ENCODE measurements around the gene DCLK1.

GRCh38 chr13:35724446-35724845, 406.7 kb downstream of the DCLK1 start:
- TF ChIP-seq CTCF (IDR thresholded peaks at IDR 0.05) (no peak), POLR2A (IDR thresholded peaks at IDR 0.05) (no peak), EP300 (IDR thresholded peaks at IDR 0.05) (no peak)
